Urinary bladder (tissue), 4 donors: ENCODE data around the gene SH3PXD2B. TPM values are rescaled to one million over a fixed set of nuclear protein-coding genes. Genes with fewer than 3 reads are reported as not detected.

Experiments
- DNase-seq: peaks from one replicate; pipeline ENCODE4 v3.0.0-alpha.2; 2015; ENCODE audit errors: extremely low spot score
- H3K27ac ChIP-seq: one replicate; pipeline ENCODE4 v1.5.1; 2013; ENCODE audit warnings: low read depth, mild to moderate bottlenecking, moderate library complexity
- H3K36me3 ChIP-seq: one replicate; pipeline ENCODE4 v1.6.1; 2013; ENCODE audit warnings: mild to moderate bottlenecking, moderate library complexity; ENCODE audit not compliant: insufficient read depth
- H3K4me1 ChIP-seq: one replicate; pipeline ENCODE4 v1.6.1; 2013; ENCODE audit warnings: mild to moderate bottlenecking, moderate library complexity; ENCODE audit not compliant: insufficient read depth
- H3K4me3 ChIP-seq: one replicate; pipeline ENCODE4 v1.5.1; 2013; ENCODE audit warnings: low read depth, low read length
- WGBS: extraction: QIAGEN DNeasy Blood & Tissue Kit; methylation state at CpG from one replicate; pipeline ENCODE4 v1.1.7; 2013; 5-methylcytosine and 5-hydroxymethylcytosine counted together
- polyA plus RNA-seq: library from polyadenylated mRNA; stranded (reverse); fragments of 200-250 nt; gene quantifications from one replicate; pipeline ENCODE4 v1.2.3, GENCODE V29; 2013
- total RNA-seq: library from RNA; depleted of rRNA; stranded (reverse); fragments of >200 nt; gene quantifications from one replicate; pipeline ENCODE4 v1.2.3, GENCODE V29; 2014
- donor health status: healthy with polysubstance abuse.
- donor health status: healthy.

The SH3PXD2B gene
- total and polyA plus RNA-seq, 2 donors = 24.3 to 39.4 TPM

DNA sequence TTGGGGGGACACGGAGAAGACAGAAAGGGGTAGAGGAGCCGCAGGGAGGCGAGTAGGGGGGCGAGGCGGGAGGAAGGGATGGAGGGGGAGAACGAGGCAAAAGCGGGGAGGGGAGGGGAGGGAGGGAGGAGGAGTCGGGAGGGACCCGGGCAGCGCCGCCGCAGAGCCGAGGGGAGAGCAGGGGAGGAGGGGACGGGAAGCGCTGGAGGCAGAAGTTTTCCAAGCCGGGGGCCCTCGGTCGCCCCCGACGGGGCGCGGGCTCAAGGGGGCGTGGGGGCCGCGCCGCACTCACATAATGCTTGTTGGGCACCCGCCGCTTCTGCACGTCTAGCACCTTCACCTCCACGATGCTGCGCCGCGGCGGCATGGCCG, 353 bp downstream of the SH3PXD2B start:
- no peak for DNase-seq
- Histone ChIP-seq H3K36me3 (no peaks in the 10 kb centered on the region), H3K4me1 (no peaks in the 10 kb centered on the region), H3K4me3 (peak overlapping the region; percentile 83), H3K27ac (peak overlapping the region; percentile 72)
- 2% methylated on average over 35 of the region's 35 CpGs for WGBS

DNA sequence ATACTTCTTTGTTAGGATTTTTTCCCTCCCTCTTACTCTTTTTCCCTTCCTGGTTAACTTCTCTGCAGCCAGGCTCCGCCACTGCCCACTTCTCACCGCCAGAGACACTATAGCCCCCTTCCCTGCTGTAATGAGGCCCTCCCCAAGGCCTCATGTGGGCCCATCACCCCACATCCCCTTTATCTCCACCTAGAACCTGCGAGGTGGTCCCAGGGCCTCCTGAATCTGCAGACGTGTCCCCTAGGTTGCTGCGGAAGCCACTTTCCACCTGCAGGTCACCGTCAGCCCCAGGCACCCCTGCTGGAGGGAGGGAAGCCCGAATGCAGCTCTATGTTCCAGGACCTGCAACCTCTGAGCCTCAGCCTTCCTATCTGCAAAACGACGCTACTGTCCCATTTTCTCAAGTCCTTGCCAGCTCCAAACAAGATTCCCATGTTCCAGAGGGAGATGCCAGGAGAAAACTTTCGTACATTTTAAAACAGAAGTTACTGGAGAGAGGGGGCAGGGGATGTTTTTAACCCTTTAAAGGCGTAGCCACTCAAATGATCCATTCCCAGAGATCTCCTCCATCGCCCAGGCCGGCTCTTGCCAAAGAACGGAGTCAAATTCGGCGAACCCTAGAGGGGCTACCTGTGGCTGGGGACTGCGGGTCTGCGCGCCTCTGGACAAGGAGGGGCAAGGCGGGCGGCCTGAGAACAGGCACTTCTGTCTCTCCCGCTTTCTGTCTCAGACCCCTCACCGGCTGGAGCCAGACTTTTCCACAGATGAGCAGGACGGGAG, 929 bp downstream of the SH3PXD2B start:
- Histone ChIP-seq H3K36me3 (no peaks in the 10 kb centered on the region), H3K4me3 (peak overlapping the region; percentile 83), H3K4me1 (no peaks in the 10 kb centered on the region), H3K27ac (peak overlapping the region; percentile 72)
- 5% methylated on average over 24 of the region's 24 CpGs for WGBS
- peak; percentile 64 for DNase-seq

DNA sequence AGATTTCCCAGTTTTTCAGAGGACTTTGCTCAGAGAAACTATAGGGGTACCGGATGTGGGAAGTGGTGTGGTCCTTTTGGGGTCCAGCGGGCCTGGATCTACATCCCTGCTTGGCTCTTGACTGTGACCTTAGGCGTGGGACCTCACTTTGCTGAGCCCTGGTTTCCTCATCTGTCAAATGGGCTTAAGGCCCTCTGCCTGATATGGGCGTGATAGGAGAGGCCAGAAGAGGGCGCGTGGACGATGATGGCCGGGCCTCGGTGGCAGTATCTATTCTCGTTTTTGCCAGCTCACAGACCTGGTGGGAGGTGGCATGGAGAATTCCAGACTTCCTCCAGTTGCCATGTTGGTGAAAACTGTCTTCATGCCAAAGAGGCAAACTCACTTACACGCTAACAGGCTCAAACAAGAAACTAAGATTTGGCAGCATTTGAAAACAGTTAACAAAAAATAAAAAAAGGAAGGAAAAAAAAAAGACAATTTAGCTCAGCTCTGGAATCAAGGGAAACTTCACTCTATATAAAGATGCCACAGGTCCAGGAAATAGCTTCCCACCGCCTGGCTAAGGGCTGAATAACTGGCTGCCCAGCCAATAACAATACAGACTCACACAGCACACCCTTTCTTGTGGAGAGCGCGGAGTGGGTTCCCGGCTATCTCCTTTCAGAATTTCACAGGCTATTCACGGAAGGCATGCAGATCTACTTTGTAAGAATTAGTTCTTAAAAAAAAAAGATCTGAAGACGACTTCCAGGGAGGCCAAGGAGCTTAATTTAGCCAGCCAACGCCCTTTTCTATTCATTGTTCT, 1.7 kb downstream of the SH3PXD2B start:
- no peak for DNase-seq

DNA sequence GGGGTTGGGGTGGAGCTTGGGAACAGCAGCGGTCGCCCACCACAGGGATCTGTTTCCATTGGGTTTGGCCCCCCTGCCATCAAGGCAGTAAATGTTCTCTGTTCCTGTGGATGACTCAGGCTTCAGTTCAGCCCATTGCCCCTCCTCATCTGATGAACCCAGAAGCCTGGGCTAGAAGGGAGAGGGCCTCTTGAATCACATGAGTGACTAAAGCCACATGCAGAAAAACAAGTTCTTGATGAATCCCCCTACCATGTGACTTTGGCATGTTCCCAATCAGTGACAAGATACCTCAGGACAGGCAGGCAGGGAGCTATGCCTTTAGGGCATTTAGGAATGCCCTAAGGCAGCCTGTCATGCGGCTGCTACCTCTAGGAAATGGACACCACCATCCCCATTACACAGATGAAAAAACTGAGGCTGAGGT, 2.5 kb downstream of the SH3PXD2B start:
- H3K4me1 ChIP-seq = no peaks in the 10 kb centered on the region
- H3K36me3 ChIP-seq = no peaks in the 10 kb centered on the region
- H3K4me3 ChIP-seq = no peak overlapping the region
- WGBS = 55% methylated on average over 3 of the region's 3 CpGs
- H3K27ac ChIP-seq = peak overlapping the region; percentile 38
- DNase-seq = no peak

More for the DNA sequence above, 1.7 kb downstream of the SH3PXD2B start:
- WGBS = 30% methylated on average over 18 of the region's 18 CpGs
- no peaks in the 10 kb centered on the region for H3K4me1 ChIP-seq
- H3K36me3 ChIP-seq = no peaks in the 10 kb centered on the region
- H3K4me3 ChIP-seq = peak overlapping the region; percentile 83
- H3K27ac ChIP-seq = peak overlapping the region; percentile 28

DNA sequence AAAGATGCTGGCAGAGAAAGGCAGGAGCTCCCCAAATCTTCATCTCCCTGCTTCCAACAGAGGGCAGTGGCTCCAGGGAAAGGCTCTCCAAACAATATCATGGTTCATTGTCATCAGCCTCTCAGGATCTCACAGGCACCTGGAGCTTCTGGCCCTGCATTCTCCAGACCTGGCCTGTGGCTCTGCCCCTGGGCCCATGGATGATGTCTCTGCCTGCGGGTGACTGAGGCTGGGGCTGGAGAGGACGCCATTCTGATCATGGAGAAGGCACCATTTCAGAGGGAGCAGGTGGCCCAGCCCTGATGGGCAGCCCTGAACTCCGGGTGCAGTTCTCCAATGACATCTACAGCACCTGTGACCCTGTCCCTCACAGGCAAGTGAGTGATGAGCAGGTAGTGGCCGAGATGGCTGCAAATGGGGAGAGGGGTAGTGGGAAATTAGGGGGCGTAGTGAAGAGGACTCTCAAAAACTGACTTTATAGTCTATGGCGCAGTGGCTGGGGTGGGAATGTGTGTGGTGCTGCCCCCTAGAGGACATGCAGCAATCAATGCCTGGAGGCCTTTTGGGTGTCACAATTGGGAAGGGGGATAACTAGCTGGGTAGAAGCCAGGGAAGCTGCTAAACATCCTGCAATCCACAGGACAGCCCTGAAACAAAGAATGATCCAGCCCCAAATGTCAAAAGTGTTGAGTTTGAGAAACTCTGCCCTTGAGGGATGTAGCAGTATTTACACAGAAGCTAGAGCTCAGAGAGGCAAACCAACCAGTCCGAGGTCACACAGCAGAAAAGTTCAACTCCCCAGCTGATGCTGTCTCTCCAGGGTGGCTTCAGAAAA, 3.2 kb downstream of the SH3PXD2B start:
- Histone ChIP-seq H3K27ac (peak overlapping the region; percentile 38), H3K4me1 (no peaks in the 10 kb centered on the region), H3K4me3 (no peak overlapping the region), H3K36me3 (no peaks in the 10 kb centered on the region)
- no peak for DNase-seq
- 74% methylated on average over 7 of the region's 7 CpGs for WGBS

DNA sequence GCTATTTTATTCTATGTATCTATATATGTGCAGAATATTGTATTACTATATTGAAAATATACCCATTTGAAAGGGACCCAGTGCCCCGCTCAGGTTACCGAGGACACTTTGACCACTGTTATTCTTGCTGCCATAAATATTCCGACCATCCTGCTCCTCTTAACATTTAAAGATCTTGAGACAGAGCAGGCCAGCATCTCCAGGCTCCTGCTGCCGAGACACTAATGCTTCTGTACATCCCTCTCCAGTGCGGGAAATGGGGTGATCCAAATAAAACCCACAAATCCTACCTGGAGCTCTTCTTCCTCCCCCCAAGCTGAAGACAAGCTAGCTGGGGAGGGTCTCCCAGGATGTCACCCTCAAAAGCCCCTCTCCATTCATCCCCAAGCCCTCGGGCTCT, 3.9 kb downstream of the SH3PXD2B start:
- Histone ChIP-seq H3K36me3 (no peaks in the 10 kb centered on the region), H3K4me3 (no peak overlapping the region), H3K4me1 (no peaks in the 10 kb centered on the region), H3K27ac (no peak overlapping the region)
- WGBS = 67% methylated on average over 6 of the region's 6 CpGs
- DNase-seq = no peak

DNA sequence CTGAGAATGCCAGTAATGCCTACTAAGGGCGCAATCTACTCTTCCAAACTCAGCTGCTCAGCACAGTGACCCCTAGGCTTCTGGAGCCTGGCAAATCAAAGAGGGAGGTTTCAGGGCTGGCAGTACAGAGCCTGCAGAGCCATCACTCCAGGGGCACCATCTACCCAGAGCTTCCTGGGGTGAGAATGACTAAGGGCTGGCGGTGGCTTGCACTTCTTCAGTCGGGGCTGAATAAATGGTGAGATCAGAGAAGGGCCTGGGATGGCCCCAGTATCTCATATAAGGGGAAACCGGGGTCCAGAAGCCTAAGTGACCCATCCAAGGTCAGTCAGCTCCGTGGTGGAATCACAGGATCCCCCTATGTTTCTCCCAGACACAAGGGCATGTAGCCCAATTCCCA, 5.3 kb downstream of the SH3PXD2B start:
- Histone ChIP-seq H3K27ac (no peak overlapping the region), H3K36me3 (no peaks in the 10 kb centered on the region), H3K4me1 (no peaks in the 10 kb centered on the region), H3K4me3 (no peak overlapping the region)
- 84% methylated on average over 5 of the region's 5 CpGs for WGBS
- no peak for DNase-seq

DNA sequence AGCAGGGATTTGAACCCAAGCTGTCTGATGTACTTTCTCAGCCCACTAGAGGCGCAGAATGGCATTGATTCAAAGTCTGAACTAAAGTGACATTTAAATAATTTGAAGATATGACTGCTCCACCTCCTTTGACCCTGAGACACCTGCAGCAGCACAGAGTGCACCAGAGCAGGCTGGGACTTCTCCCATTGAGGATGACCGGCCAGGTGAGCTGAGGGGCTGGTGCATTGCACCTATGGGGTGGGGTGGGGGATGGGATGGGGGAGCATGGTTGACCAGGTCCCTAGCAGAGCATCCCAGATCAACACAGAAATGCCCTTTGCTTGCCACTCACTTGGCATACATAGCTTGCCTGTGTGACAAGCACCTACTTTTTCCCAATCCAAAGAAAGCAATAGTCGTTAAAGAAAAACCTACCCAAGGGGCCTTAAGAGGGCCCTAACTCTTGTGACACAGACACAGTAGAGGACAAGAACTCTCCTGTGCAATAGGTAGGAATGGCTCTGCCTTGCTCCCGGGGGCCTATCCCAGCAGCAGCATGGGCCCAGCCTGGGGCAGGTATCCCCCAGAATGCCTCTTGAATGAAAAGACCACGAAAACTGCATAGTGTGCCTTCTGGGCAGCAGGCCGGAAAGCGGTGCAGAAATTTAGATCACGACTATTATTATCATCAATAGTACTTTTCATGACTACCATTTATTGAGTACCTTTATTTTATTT, 6.5 kb downstream of the SH3PXD2B start:
- no peak overlapping the region for H3K27ac ChIP-seq
- H3K4me3 ChIP-seq = no peak overlapping the region
- WGBS = 90% methylated on average over 8 of the region's 8 CpGs
- no peaks in the 10 kb centered on the region for H3K36me3 ChIP-seq
- no peaks in the 10 kb centered on the region for H3K4me1 ChIP-seq
- DNase-seq = no peak

DNA sequence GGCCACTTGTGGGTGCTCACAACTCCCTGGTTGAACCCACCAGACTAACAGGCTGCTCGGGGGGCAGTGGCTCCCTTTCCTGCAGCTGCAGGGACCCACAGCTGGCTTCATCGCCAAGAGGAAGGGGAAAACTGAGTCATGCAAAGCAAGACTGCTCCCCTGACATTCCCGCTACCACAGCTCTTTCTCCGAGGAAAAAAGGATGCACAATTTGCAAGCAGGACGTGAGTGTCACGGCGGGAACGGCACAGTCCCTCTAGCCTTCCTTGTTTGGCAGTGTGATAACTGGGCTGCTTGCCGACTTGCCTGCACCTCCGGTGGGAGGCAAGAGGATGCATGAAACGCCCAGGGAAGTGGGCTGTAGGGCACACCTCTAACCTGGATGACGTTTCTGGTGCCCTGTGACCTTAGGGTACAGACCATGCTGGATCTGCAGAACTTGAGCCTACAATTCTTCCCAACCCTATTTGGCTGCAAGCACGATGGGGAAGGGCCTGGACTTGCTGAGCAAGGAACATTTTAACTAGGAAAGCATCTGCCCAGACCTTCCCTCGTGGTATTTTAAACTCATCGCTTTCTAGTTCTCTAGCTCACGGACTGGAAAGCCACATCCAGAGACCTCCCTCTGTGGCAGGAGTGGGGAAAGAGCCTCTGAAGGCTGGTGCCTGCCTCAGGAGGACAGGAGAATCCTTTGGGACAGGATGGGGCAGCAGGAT, 7.8 kb downstream of the SH3PXD2B start:
- WGBS = 21% methylated on average over 16 of the region's 16 CpGs
- no peak for DNase-seq
- Histone ChIP-seq H3K36me3 (no peaks in the 10 kb centered on the region), H3K4me3 (no peak overlapping the region), H3K27ac (no peak overlapping the region), H3K4me1 (no peaks in the 10 kb centered on the region)

DNA sequence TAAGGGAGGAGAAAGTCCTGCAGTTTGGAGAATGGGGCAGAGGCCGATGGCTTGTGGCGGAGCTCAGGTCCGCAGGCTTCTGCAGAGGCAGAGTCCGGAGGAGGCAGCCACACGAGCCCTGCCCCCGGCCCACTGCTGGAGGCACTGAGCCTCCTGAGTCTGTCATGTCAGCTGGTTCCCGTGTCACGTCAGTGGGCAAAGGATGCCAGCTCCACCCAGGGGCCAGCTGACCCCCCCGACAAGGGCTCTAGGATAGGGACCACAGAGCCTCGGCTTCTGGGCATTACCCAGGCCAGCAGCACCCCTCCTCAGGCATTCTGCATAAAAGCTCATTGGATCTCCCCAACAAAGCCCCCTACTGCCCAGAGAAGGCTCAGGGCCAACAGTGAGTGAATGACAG, 8.5 kb downstream of the SH3PXD2B start:
- Histone ChIP-seq H3K4me3 (no peak overlapping the region), H3K36me3 (no peaks in the 10 kb centered on the region), H3K4me1 (no peaks in the 10 kb centered on the region), H3K27ac (peak overlapping the region; percentile 54)
- no peak for DNase-seq
- 71% methylated on average over 10 of the region's 10 CpGs for WGBS

DNA sequence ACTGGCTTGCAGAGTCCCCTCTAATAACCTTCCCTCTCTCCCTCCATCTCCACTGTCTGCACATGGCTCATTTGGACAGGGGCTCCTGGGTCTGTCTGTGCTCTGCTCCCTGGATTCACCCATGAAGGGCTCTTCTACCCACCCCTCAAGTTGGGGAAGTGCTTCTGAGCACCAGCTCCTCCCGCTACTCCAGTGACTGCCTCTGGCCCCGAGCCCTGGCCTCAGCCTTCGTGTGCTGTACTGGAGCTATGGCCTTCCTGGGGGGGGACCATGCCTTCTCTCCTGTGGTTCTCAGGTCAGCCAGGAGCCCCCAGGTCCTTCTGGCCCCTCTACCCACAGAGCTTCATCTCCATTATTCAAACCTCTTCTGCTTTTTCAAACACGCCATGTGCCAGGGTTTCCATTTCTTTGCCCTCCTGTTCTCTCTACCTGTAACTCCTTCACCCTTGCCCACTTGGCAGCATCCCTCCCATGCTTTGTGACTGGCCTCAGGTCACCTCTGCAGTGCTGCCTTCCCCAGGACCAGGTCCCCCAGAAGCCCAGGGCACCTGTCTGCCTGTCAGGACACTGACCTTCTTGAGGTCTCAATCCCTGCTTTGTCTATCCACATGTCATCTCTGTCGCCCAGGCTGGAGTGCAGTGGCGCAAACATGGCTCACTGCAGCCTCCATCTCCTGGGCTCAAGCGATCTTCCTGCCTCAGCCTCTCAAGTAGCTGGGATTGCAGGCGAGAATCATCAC, 9.5 kb downstream of the SH3PXD2B start:
- no peaks in the 10 kb centered on the region for H3K4me1 ChIP-seq
- no peak for DNase-seq

DNA sequence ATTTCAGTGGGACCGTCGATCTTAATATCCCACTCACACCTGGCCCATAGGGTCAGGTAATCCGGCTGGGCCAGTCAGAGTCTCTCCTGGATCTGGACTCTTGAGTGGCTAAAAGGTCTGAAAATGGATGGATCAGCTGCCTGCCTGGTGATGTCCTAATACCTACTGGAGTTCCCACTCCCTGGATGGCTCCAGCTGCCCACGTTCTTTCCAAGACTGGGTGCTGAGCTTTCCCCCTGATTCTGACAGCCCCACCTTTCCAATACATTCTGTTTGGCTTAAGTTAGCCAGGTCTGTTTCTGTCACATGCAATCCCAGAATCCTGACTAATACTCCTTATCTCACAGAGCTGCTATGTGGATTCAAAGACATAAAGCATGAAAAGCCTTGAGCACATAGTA, 10.2 kb downstream of the SH3PXD2B start:
- H3K27ac ChIP-seq = peak overlapping the region; percentile 63
- no peaks in the 10 kb centered on the region for H3K36me3 ChIP-seq
- no peak for DNase-seq
- H3K4me3 ChIP-seq = no peak overlapping the region
- WGBS = 76% methylated on average over 4 of the region's 4 CpGs
- H3K4me1 ChIP-seq = no peaks in the 10 kb centered on the region

More for the DNA sequence above, 9.5 kb downstream of the SH3PXD2B start:
- H3K27ac ChIP-seq = peak overlapping the region; percentile 40
- H3K4me3 ChIP-seq = no peak overlapping the region
- no peaks in the 10 kb centered on the region for H3K36me3 ChIP-seq
- 66% methylated on average over 8 of the region's 8 CpGs for WGBS
